KMS-11 (cell line): ENCODE measurements around the gene PCNX3.
A peak's percentile ranks its signal among the peaks of the same experiment; 100 is the strongest.

ENCODE experiments used
- H2AFZ ChIP-seq: fragments of 200-600 bp; sonication (generic); 2 replicates; pipeline ENCODE4 v1.6.1; 2016; ENCODE audit warnings: antibody characterized with exemption, mixed run types, low read depth
- H3K27ac ChIP-seq: fragments of 200-600 bp; sonication (generic); 2 replicates; pipeline ENCODE4 v1.6.1; 2016; ENCODE audit warnings: mild to moderate bottlenecking, mixed run types
- H3K27me3 ChIP-seq: fragments of 200-600 bp; sonication (generic); 2 replicates; pipeline ENCODE4 v1.6.1; 2017; ENCODE audit warnings: mild to moderate bottlenecking, low read depth, mixed run types, moderate library complexity; ENCODE audit not compliant: insufficient read depth
- H3K36me3 ChIP-seq: fragments of 200-600 bp; sonication (generic); 2 replicates; pipeline ENCODE4 v1.6.1; 2017; ENCODE audit warnings: mild to moderate bottlenecking, mixed run types; ENCODE audit not compliant: insufficient read depth
- H3K4me1 ChIP-seq: fragments of 200-600 bp; sonication (generic); 2 replicates; pipeline ENCODE4 v1.6.1; 2016; ENCODE audit warnings: mild to moderate bottlenecking, low read depth, mixed run types; ENCODE audit not compliant: poor library complexity, severe bottlenecking
- H3K4me2 ChIP-seq: fragments of 200-600 bp; sonication (generic); 2 replicates; pipeline ENCODE4 v1.7.0; 2016; ENCODE audit warnings: mild to moderate bottlenecking, mixed run types
- H3K4me3 ChIP-seq: fragments of 200-600 bp; sonication (generic); IDR thresholded peaks from 2 replicates; pipeline ENCODE4 v1.6.1; 2017; ENCODE audit warnings: low read depth, low read length, mixed read lengths; ENCODE audit not compliant: insufficient read depth
- H3K79me2 ChIP-seq: fragments of 200-600 bp; sonication (generic); 2 replicates; pipeline ENCODE4 v1.6.1; 2016; ENCODE audit warnings: low read depth, mixed run types; ENCODE audit not compliant: insufficient read depth
- H3K9ac ChIP-seq: fragments of 200-600 bp; sonication (generic); 2 replicates; pipeline ENCODE4 v1.6.1; 2016; ENCODE audit warnings: mild to moderate bottlenecking, mixed run types
- H4K20me1 ChIP-seq: fragments of 200-600 bp; sonication (generic); 2 replicates; pipeline ENCODE4 v1.6.1; 2016; ENCODE audit warnings: mild to moderate bottlenecking, mixed run types; ENCODE audit not compliant: insufficient read depth
- TF ChIP-seq, protein P1 (sequence below): fragments of 200-600 bp; sonication (generic); conservative IDR thresholded peaks from 2 replicates; pipeline ENCODE4 v1.6.1; 2017; ENCODE audit warnings: low read depth, mild to moderate bottlenecking, antibody characterized with exemption, low read length, moderate library complexity, mixed read lengths

The PCNX3 gene

DNA sequence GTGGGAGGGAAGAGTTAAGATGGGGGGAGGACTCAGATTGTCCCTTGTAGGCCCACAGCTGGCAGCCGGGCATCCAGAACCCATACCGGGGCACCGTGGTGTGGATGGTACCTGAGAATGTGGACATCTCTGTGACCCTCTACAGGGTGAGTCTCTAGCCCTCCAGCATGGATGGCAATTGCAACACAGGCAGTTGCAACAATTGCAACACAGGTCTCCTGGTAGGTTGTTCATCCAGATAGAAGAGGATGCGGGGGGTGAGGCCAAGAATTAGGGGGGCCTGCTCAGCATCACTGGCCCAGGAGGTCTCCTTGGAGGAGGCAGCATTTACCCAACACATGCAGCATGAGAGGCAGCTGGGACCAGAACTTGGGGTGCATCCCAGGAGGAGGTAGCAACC is 36.3 kb upstream of the PCNX3 start:
- Histone ChIP-seq H2AFZ (no peak overlapping the region), H3K79me2 (peaks cover 28% of the 10 kb centered on the region), H3K4me2 (no peak overlapping the region), H3K9ac (no peak overlapping the region), H4K20me1 (no peaks in the 10 kb centered on the region), H3K27me3 (no peaks in the 10 kb centered on the region), H3K27ac (no peak overlapping the region; the same call in 1 of the 2 replicates), H3K4me3 (no peak overlapping the region), H3K36me3 (no peaks in the 10 kb centered on the region; the same call in 1 of the 2 replicates), H3K4me1 (peaks cover 35% of the 10 kb centered on the region)
- TF ChIP-seq, protein P1, sequence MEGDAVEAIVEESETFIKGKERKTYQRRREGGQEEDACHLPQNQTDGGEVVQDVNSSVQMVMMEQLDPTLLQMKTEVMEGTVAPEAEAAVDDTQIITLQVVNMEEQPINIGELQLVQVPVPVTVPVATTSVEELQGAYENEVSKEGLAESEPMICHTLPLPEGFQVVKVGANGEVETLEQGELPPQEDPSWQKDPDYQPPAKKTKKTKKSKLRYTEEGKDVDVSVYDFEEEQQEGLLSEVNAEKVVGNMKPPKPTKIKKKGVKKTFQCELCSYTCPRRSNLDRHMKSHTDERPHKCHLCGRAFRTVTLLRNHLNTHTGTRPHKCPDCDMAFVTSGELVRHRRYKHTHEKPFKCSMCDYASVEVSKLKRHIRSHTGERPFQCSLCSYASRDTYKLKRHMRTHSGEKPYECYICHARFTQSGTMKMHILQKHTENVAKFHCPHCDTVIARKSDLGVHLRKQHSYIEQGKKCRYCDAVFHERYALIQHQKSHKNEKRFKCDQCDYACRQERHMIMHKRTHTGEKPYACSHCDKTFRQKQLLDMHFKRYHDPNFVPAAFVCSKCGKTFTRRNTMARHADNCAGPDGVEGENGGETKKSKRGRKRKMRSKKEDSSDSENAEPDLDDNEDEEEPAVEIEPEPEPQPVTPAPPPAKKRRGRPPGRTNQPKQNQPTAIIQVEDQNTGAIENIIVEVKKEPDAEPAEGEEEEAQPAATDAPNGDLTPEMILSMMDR = no peak

DNA sequence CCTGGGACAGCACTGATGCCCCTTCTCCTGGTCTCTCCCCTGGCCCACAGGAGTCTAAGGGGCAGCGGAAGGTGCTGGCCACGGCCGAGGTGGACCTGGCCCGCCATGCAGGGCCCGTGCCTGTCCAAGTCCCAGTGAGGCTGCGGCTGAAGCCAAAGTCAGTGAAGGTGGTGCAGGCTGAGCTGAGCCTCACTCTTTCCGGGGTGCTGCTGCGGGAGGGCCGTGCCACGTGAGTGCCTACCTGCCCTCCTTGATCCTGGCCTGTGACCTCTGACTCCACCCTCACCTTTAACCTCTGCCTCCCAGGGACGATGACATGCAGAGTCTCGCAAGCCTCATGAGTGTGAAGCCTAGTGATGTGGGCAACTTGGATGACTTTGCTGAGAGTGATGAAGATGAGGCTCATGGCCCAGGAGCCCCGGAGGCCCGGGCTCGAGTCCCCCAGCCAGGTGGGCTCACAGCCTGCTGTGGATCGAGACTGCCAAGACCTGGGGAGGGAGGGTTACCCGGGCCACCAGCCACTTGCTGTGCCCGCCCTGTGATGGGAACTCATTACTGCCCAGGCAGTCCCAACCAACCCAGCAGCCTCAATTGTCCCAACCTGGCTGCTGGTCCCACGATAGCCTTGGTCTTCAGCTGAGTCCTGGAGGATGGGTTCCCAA is 35.4 kb upstream of the PCNX3 start:
- Histone ChIP-seq H3K4me2 (no peak overlapping the region), H4K20me1 (no peaks in the 10 kb centered on the region), H2AFZ (no peak overlapping the region), H3K27me3 (no peaks in the 10 kb centered on the region), H3K27ac (no peak overlapping the region), H3K79me2 (peaks cover 28% of the 10 kb centered on the region), H3K4me1 (peaks cover 34% of the 10 kb centered on the region), H3K4me3 (no peak overlapping the region), H3K9ac (no peak overlapping the region), H3K36me3 (no peaks in the 10 kb centered on the region; the same call in 1 of the 2 replicates)
- TF ChIP-seq, protein P1 = no peak

DNA sequence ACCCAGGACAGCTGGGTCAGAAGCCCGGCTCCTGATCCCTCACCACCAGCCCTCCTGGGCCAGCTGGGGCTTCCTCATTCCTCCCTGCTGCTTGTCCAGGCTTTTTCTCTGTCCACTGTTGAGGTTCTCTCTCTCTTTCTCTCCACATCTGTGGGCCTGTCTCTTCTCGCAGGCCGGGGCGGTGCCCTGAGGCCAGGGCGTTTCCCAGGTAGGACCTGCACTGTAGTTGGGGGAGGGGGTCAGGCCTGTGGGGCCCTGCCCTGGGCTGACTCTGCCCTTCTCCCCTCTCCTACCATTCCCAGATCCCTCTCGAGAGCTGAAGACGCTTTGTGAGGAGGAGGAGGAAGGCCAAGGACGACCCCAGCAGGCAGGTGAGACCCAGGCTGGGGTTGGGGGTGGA is 34.8 kb upstream of the PCNX3 start:
- no peak overlapping the region for H3K9ac ChIP-seq
- no peak overlapping the region for H3K4me3 ChIP-seq
- no peak overlapping the region for H3K27ac ChIP-seq
- H3K79me2 ChIP-seq = peaks cover 28% of the 10 kb centered on the region
- H3K36me3 ChIP-seq = no peaks in the 10 kb centered on the region; the same call in 1 of the 2 replicates
- no peak overlapping the region for H2AFZ ChIP-seq
- H4K20me1 ChIP-seq = no peaks in the 10 kb centered on the region
- no peaks in the 10 kb centered on the region for H3K27me3 ChIP-seq
- no peak overlapping the region for H3K4me2 ChIP-seq
- peaks cover 35% of the 10 kb centered on the region for H3K4me1 ChIP-seq
- TF ChIP-seq, protein P1 = no peak

DNA sequence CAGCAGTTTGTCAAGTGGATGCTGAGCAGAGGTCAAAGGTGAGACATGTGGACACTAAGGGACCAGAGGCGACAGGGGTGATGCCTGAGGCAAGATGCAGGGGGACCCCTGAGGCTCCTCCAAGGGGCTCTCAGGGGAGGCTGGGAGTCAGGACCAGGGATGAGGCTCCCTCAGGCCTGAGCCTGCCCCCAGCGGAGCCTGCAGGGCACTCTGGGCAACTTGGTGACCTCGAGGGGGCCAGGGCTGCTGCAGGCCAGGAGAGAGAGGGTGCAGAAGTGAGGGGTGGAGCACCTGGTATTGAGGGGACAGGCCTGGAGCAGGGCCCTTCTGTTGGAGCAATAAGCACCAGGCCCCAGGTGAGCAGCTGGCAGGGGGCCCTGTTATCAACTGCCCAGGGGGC is 33.6 kb upstream of the PCNX3 start:
- Histone ChIP-seq H2AFZ (no peak overlapping the region), H3K27ac (peak overlapping the region; percentile 28; the same call in 1 of the 2 replicates), H3K79me2 (peaks cover 18% of the 10 kb centered on the region), H3K9ac (no peak overlapping the region), H3K4me2 (no peak overlapping the region), H3K27me3 (no peaks in the 10 kb centered on the region), H3K4me1 (peaks cover 47% of the 10 kb centered on the region), H3K36me3 (no peaks in the 10 kb centered on the region; the same call in 1 of the 2 replicates), H4K20me1 (no peaks in the 10 kb centered on the region), H3K4me3 (no peak overlapping the region)
- TF ChIP-seq, protein P1 = no peak
